GM12865 (cell line): ENCODE measurements around the gene FAM114A2.

Experiments used
- DNase-seq: peaks from one replicate; pipeline ENCODE4 v3.0.0; 2010; ENCODE audit warnings: low read depth
- H3K4me3 ChIP-seq: 2 replicates; pipeline ENCODE4 v1.5.1; 2011; ENCODE audit warnings: mild to moderate bottlenecking, low read depth, low read length, control low read depth
- CTCF ChIP-seq: IDR thresholded peaks from 2 replicates; pipeline ENCODE4 v1.5.1; 2011; ENCODE audit warnings: low read length, control low read depth, low read depth, inconsistent platforms; ENCODE audit not compliant: insufficient read depth; ENCODE audit errors: missing control alignments

FAM114A2 gene

GRCh38 chr5:153998010-153998409 lies 40.7 kb downstream of the FAM114A2 start:
- no peak overlapping the region for H3K4me3 ChIP-seq
- no peak for TF ChIP-seq CTCF
- DNase-seq = no peak

- no peak for DNase-seq
- no peak for TF ChIP-seq CTCF
- H3K4me3 ChIP-seq = no peak overlapping the region
Observed at GRCh38 chr5:153991168-153991567, 47.5 kb downstream of the FAM114A2 start.

GRCh38 chr5:153988510-153988909 lies 50.2 kb downstream of the FAM114A2 start:
- no peak for DNase-seq
- no peak for TF ChIP-seq CTCF
- no peak overlapping the region for H3K4me3 ChIP-seq

GRCh38 chr5:153987301-153987700 lies 51.4 kb downstream of the FAM114A2 start:
- DNase-seq = no peak
- no peak overlapping the region for H3K4me3 ChIP-seq
- TF ChIP-seq CTCF = no peak

- H3K4me3 ChIP-seq = no peak overlapping the region
- DNase-seq = no peak
- no peak for TF ChIP-seq CTCF
Observed at GRCh38 chr5:153985498-153985897, 53.2 kb downstream of the FAM114A2 start.

- no peak overlapping the region for H3K4me3 ChIP-seq
Observed at GRCh38 chr5:153983885-153984284, 54.8 kb downstream of the FAM114A2 start.

More at GRCh38 chr5:153983885-153984284, 54.8 kb downstream of the FAM114A2 start:
- TF ChIP-seq CTCF = no peak
- DNase-seq = no peak
